ENCODE data around the gene BLTP3B.

DNA sequence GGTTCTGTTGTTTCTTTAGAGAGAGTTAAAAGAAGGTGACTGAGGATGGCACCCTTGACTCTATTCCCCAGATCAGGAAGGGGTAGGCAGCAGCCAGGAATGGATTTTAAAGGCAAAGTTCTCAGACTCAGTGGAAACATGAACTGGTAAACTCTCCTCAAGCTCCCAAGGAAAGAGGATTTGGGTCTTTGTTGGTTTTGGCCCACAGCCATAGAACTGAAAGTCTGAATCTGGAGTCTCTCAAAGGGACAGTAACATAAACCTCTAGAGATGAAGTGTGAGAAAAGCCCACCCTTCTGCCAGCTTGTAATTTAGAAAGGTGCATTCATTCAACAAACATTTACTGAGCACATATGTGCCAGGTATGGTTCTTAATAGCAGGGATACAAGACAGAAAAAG, 28.6 kb upstream of the BLTP3B start:
- TF ChIP-seq, protein P1, sequence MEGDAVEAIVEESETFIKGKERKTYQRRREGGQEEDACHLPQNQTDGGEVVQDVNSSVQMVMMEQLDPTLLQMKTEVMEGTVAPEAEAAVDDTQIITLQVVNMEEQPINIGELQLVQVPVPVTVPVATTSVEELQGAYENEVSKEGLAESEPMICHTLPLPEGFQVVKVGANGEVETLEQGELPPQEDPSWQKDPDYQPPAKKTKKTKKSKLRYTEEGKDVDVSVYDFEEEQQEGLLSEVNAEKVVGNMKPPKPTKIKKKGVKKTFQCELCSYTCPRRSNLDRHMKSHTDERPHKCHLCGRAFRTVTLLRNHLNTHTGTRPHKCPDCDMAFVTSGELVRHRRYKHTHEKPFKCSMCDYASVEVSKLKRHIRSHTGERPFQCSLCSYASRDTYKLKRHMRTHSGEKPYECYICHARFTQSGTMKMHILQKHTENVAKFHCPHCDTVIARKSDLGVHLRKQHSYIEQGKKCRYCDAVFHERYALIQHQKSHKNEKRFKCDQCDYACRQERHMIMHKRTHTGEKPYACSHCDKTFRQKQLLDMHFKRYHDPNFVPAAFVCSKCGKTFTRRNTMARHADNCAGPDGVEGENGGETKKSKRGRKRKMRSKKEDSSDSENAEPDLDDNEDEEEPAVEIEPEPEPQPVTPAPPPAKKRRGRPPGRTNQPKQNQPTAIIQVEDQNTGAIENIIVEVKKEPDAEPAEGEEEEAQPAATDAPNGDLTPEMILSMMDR (IDR thresholded peaks at IDR 0.05; ENCODE audit: borderline replicate concordance, extremely low read depth, low read length, poor library complexity, severe bottlenecking): no peak
- TF ChIP-seq EZH2 (IDR thresholded peaks at IDR 0.05; ENCODE audit: borderline replicate concordance, low read depth, low read length, severe bottlenecking): no peak
